Liver (tissue), 3 donors: ENCODE measurements around the gene FAP.

Experiments
- CTCF ChIP-seq: fragments of 150-350 bp; IDR thresholded peaks from 2 replicates; pipeline ENCODE4 v1.5.1; 2017; ENCODE audit warnings: improper control_type of control experiment, low read depth, low read length; ENCODE audit not compliant: missing input control
- GABPA ChIP-seq, 2 donors: IDR thresholded peaks in 1 of 2; conservative IDR thresholded peaks in 1 of 2; 2 replicates each; pipeline ENCODE4 v1.6.1; 2016; ENCODE audit warnings: antibody characterized with exemption in 2 of 2, mild to moderate bottlenecking in 1 of 2, moderate library complexity in 1 of 2
- JUND ChIP-seq, 2 donors: IDR thresholded peaks; 2 replicates each; pipeline ENCODE4 v1.6.1; 2016; ENCODE audit warnings: antibody characterized with exemption in 2 of 2
- NR2F2 ChIP-seq: IDR thresholded peaks from 2 replicates; pipeline ENCODE4 v1.6.1; 2016; ENCODE audit warnings: antibody characterized with exemption
- RAD21 ChIP-seq, 2 donors: IDR thresholded peaks; 2 replicates each; pipeline ENCODE4 v1.6.1; 2016; ENCODE audit warnings: antibody characterized with exemption in 2 of 2, mild to moderate bottlenecking in 2 of 2
- REST ChIP-seq: IDR thresholded peaks from 2 replicates; pipeline ENCODE4 v1.6.1; 2016; ENCODE audit warnings: antibody characterized with exemption, mild to moderate bottlenecking
- RXRA ChIP-seq, 2 donors: IDR thresholded peaks; 2 replicates each; pipeline ENCODE4 v1.6.1; 2017 to 2018; ENCODE audit warnings: antibody characterized with exemption in 2 of 2, mild to moderate bottlenecking in 1 of 2
- SP1 ChIP-seq: IDR thresholded peaks from 2 replicates; pipeline ENCODE4 v1.6.1; 2018; ENCODE audit warnings: antibody characterized with exemption, mild to moderate bottlenecking
- TAF1 ChIP-seq: conservative IDR thresholded peaks from 2 replicates; pipeline ENCODE4 v1.6.1; 2016; ENCODE audit warnings: antibody characterized with exemption, mild to moderate bottlenecking
- YY1 ChIP-seq: IDR thresholded peaks from 2 replicates; pipeline ENCODE4 v1.6.1; 2016; ENCODE audit warnings: antibody characterized with exemption, mild to moderate bottlenecking
- TF ChIP-seq, protein P1 (sequence below): IDR thresholded peaks from 2 replicates; pipeline ENCODE4 v1.6.1; 2016; ENCODE audit warnings: antibody characterized with exemption
- donor health status: healthy.
- donor health status: healthy.

DNA sequence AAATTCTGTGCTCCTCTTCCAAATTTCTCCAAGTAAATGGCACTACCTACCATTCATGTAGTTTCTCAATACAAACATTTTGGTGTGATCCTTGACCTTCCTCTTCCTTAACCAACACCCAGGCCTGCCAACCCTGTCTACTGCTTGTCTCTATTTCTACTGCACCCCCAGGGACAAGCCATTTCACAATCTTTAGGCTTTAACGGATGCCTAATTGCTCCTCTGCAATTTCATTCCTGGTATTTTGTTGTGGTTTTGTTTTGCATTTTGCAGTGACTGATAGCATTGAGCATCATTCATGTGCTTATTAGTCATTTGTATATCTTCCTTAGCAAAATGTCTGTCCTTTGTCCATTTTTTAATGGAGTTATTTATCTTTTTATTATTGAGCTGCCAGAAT lies 10.0 kb downstream of the FAP start:
- TF ChIP-seq CTCF (no peak), SP1 (no peak), NR2F2 (no peak), YY1 (no peak), RXRA (IDR thresholded peaks at IDR 0.05) (no peak), JUND (IDR thresholded peaks at IDR 0.05) (no peak), RAD21 (IDR thresholded peaks at IDR 0.05) (no peak), TAF1 (no peak), GABPA (IDR thresholded peaks at IDR 0.05 in 1 of 2, conservative IDR thresholded peaks at IDR 0.05 in 1 of 2) (no peak), REST (no peak)
- TF ChIP-seq, protein P1, sequence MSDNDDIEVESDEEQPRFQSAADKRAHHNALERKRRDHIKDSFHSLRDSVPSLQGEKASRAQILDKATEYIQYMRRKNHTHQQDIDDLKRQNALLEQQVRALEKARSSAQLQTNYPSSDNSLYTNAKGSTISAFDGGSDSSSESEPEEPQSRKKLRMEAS: no peak
